HUES48 (cell line): ENCODE measurements around the gene GPC5.

Source experiments
- H3K27ac ChIP-seq: one replicate; pipeline ENCODE4 v1.7.0; 2013; ENCODE audit warnings: low read depth, low read length, inconsistent platforms
- H3K27me3 ChIP-seq: 2 replicates; pipeline ENCODE4 v1.6.1; 2013; ENCODE audit warnings: mild to moderate bottlenecking, low read length; ENCODE audit not compliant: control insufficient read depth, insufficient read depth
- H3K36me3 ChIP-seq: 2 replicates; pipeline ENCODE4 v1.6.1; 2013; ENCODE audit warnings: low read length; ENCODE audit not compliant: control insufficient read depth, insufficient read depth
- H3K4me1 ChIP-seq: 2 replicates; pipeline ENCODE4 v1.6.1; 2013; ENCODE audit warnings: mild to moderate bottlenecking, low read length; ENCODE audit not compliant: control insufficient read depth, insufficient read depth
- H3K4me3 ChIP-seq: 2 replicates; pipeline ENCODE4 v1.5.1; 2013; ENCODE audit warnings: mild to moderate bottlenecking, low read depth, low read length
- H3K9ac ChIP-seq: 2 replicates; pipeline ENCODE4 v1.6.1; 2013; ENCODE audit warnings: mild to moderate bottlenecking, low read depth, low read length, moderate library complexity
- H3K9me3 ChIP-seq: 2 replicates; pipeline ENCODE4 v1.6.1; 2013; ENCODE audit warnings: low read length; ENCODE audit not compliant: control insufficient read depth, insufficient read depth

The GPC5 gene

DNA sequence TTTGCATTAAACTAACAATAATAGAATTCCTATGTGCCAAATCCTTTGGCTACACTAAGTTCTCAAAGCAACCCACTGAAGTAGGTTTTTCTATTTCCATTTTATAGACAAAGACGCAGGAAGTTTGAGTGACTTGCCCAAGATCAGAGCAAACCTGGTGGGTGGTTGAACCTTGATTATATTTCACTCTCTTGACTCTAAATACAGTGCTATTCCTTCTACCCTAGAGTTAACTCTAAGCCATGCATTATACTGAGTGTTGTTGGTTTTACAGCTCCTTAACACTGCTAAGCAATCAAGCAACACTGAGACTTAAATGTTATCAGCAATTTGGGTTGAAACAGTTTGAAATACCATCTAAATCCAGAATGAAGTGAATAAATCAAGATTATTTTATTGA is 1014.6 kb downstream of the GPC5 start:
- Histone ChIP-seq H3K27me3 (no peaks in the 10 kb centered on the region), H3K4me1 (peaks cover 6% of the 10 kb centered on the region), H3K27ac (no peak overlapping the region), H3K9ac (no peak overlapping the region), H3K9me3 (no peaks in the 10 kb centered on the region), H3K36me3 (no peaks in the 10 kb centered on the region), H3K4me3 (no peak overlapping the region)

DNA sequence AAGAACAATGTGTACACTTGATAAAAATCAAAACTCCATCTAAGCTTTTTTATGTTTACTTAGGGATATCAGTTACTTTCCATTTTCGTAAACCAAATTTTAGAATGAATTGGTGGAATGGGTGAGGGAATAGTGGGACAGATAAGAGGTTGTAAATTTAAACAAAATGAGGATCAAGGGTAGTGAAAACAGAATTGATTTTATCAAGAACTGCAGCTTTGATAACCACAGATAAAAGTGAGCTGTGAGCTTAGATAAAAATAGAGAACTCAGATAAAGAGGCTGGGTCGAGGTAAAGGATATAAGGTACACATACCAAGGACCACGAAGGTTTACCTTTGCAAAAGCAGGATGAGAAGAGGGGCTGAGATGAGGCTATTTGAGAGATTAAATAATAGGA is 1015.0 kb downstream of the GPC5 start:
- Histone ChIP-seq H3K36me3 (no peaks in the 10 kb centered on the region), H3K4me3 (no peak overlapping the region), H3K4me1 (peaks cover 6% of the 10 kb centered on the region), H3K9ac (no peak overlapping the region), H3K27ac (no peak overlapping the region), H3K27me3 (no peaks in the 10 kb centered on the region), H3K9me3 (no peaks in the 10 kb centered on the region)

DNA sequence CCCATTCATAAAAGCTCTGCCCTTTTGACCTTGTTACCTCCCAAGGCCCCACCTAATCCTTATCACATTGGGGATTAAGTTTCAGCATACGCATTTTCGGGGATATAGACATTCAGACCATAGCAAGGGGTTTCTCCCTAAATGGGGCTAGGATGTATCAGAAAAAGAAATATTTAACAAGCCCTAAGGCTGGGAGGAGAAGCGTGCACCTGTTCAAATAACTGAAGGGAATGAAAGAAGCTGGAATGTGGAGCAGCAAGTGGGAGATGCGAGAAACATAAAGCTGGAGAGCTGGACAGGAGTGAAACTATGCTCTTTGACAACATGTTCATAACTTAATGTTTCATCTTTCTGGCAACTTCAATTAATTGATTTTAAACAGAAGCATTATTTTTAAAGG is 1016.4 kb downstream of the GPC5 start:
- H3K9me3 ChIP-seq = no peaks in the 10 kb centered on the region
- H3K27ac ChIP-seq = no peak overlapping the region
- no peaks in the 10 kb centered on the region for H3K36me3 ChIP-seq
- H3K9ac ChIP-seq = no peak overlapping the region
- H3K27me3 ChIP-seq = no peaks in the 10 kb centered on the region
- H3K4me3 ChIP-seq = no peak overlapping the region
- peaks cover 6% of the 10 kb centered on the region for H3K4me1 ChIP-seq

DNA sequence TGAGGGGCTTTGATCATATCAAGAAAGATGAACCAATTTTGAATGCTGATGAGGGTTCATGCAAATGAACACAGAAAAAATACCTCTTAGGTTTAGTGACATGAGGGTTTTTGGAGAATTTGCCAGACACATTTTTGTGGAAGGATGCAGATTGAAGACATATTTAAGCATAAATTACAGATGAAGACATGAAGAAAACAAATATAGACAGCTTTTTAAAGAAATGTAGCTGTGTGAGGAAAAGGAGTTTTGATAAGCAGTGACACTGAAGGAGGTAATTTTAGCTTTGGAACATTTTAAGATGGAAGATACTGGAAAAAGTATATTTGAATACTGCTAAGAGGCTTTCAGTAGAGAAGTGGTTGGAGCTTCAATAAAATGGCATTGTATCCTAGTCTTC is 1017.4 kb downstream of the GPC5 start:
- no peaks in the 10 kb centered on the region for H3K4me1 ChIP-seq
- H3K27me3 ChIP-seq = no peaks in the 10 kb centered on the region
- no peaks in the 10 kb centered on the region for H3K9me3 ChIP-seq
- H3K36me3 ChIP-seq = no peaks in the 10 kb centered on the region
- H3K4me3 ChIP-seq = no peak overlapping the region
- no peak overlapping the region for H3K9ac ChIP-seq
- no peak overlapping the region for H3K27ac ChIP-seq

DNA sequence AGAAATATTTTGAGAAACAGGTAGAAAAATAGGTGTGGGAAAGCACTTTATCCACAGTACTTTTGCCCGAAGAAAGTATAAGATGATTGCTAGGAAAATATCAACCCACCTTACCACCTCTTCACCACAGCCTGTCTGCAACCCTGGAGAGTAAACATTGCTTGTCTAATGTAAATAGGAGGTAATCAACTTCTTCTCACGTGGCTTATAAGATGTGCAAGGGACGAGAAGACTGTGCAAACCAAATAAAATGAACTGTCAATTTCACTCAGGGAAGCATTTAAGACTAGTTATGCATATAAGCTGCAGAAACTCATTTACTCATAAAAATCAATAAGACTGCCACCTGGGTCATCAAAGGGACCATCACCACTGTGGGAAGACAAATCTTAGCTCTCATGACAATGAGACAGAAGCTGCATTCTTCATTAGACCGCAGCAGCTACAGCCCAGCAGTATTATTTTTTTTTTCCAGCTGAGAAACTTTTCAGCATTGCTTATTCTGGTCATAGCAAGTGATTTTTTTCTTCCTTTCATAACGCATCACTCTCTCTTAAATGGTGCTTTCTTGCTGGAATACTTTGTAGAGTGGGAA is 1020.5 kb downstream of the GPC5 start:
- Histone ChIP-seq H3K9ac (no peak overlapping the region), H3K4me1 (no peaks in the 10 kb centered on the region), H3K4me3 (no peak overlapping the region), H3K27ac (no peak overlapping the region), H3K9me3 (no peaks in the 10 kb centered on the region), H3K27me3 (no peaks in the 10 kb centered on the region), H3K36me3 (no peaks in the 10 kb centered on the region)

DNA sequence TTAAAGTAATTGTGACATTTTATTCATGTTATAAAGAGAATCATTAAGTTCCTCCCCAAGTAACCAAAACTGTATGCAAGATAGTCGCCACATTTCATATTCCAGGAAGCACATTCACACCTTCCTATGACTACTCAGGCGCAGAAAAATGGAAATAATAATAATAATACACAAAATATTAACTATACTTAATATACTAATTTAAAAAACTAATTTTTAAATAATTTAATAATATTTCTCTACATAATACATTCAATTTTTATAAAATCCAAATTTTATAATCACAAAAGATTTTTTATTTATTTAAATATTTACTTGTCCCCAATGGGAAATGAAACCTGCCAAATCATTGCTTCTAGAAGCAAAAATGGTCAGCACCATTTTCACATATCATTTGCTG is 1030.8 kb downstream of the GPC5 start:
- H3K27me3 ChIP-seq = no peaks in the 10 kb centered on the region
- H3K27ac ChIP-seq = no peak overlapping the region
- no peak overlapping the region for H3K9ac ChIP-seq
- H3K4me1 ChIP-seq = peaks cover 4% of the 10 kb centered on the region; the same call in 1 of the 2 replicates
- no peaks in the 10 kb centered on the region for H3K36me3 ChIP-seq
- no peaks in the 10 kb centered on the region for H3K9me3 ChIP-seq
- H3K4me3 ChIP-seq = no peak overlapping the region

DNA sequence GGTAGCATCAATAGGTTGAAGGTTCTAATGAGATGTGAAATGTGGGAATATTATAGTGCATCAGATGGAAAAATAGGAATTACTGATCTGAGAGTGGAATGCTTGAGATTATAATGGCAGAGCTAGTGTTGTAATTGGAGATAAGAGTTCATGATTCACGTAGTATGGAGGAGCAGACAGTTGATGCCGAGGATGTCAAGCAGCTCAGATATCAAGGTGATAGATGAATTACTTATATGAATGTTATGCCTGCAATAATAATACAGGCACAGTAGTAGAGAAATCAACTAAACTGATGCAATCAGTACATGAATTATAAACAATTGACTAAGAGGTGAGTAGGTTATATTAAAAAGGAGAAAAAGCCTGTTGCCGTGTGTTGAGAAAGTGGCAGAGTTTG is 1035.0 kb downstream of the GPC5 start:
- no peaks in the 10 kb centered on the region for H3K36me3 ChIP-seq
- H3K27ac ChIP-seq = no peak overlapping the region
- H3K9me3 ChIP-seq = no peaks in the 10 kb centered on the region
- no peak overlapping the region for H3K9ac ChIP-seq
- peaks cover 9% of the 10 kb centered on the region for H3K4me1 ChIP-seq
- no peak overlapping the region for H3K4me3 ChIP-seq
- H3K27me3 ChIP-seq = no peaks in the 10 kb centered on the region

DNA sequence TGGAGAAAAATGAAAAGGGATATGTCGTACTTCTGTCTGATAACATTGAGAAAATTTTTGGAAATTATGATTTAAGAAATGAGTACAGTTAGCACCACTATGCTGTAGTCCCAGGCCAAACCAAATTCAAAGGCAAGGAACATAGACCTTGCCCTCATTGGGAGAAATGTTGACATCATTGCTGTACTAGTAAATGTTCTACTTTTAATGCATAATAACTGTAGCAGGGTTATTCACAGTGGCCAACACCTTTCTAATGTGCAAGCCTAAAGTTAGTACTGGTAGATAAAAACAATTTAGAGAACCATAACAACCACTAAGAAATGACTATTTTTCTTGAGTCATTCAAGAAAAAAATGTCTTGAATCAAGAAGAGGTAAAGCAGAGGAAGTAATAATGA is 1035.5 kb downstream of the GPC5 start:
- H3K4me3 ChIP-seq = no peak overlapping the region
- H3K27me3 ChIP-seq = no peaks in the 10 kb centered on the region
- no peak overlapping the region for H3K27ac ChIP-seq
- no peaks in the 10 kb centered on the region for H3K9me3 ChIP-seq
- H3K36me3 ChIP-seq = no peaks in the 10 kb centered on the region
- peaks cover 9% of the 10 kb centered on the region for H3K4me1 ChIP-seq
- H3K9ac ChIP-seq = no peak overlapping the region

DNA sequence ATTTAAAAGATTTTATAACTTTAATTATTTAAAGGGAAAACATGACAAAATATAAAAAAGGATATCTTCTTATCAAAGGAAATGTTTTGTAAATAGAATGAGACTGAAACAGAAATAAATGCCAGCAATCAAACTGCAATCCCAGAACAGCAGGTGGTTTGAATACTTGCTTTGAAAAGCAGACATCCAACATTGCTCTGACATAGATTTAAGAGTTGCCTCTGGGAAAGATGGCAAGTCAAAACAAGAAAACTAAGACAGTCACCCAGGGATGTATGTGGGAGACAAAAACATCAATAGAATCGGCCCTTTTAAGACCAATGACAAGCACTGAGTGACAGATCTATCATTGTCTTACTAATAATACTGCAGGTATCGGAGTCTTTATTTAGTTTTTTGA is 1038.5 kb downstream of the GPC5 start:
- H3K9me3 ChIP-seq = no peaks in the 10 kb centered on the region
- H3K4me1 ChIP-seq = peaks cover 5% of the 10 kb centered on the region; the same call in 1 of the 2 replicates
- H3K36me3 ChIP-seq = no peaks in the 10 kb centered on the region
- no peak overlapping the region for H3K4me3 ChIP-seq
- H3K9ac ChIP-seq = no peak overlapping the region
- H3K27me3 ChIP-seq = no peaks in the 10 kb centered on the region
- H3K27ac ChIP-seq = no peak overlapping the region

DNA sequence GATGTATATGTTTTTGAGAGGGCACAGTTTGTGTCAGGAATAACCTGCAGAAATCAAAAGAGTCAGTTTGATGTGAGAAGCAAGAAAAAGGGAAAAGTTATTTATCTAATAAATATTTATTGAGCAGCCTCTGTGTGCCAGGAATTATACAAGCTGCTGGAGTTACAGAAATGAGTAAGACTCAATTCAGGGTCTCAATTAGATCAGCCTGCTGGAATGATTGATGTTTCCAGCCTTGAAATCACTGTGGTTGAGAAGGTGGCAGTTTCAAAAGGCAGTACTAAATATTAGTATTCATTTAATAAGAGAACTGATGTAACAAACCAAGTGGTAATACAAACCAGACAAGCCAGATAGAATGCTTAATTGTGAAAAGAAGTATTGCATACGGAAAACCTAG is 1045.8 kb downstream of the GPC5 start:
- no peaks in the 10 kb centered on the region for H3K36me3 ChIP-seq
- no peaks in the 10 kb centered on the region for H3K4me1 ChIP-seq
- H3K9ac ChIP-seq = no peak overlapping the region
- no peaks in the 10 kb centered on the region for H3K9me3 ChIP-seq
- H3K4me3 ChIP-seq = no peak overlapping the region
- no peak overlapping the region for H3K27ac ChIP-seq
- H3K27me3 ChIP-seq = no peaks in the 10 kb centered on the region

DNA sequence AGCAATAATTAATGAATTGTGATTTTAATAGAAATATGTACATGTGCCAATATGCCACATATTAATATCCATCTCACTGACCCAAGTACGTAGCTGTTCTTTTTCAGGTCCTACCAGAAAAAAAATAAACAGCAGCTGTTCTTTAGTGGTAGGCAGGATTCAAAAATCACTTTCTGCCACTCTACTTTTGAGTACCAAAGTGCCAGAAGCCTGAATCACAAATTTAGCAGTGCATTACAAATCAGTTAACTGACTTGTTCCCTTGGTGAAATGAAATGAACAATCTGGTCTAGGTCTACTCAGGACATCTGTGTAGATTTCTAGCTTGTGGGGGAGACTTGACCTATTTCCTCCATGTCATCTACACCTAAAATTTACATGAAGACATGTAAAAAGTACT is 1052.6 kb downstream of the GPC5 start:
- Histone ChIP-seq H3K4me3 (no peak overlapping the region), H3K4me1 (no peaks in the 10 kb centered on the region), H3K27me3 (no peaks in the 10 kb centered on the region), H3K9ac (no peak overlapping the region), H3K36me3 (no peaks in the 10 kb centered on the region), H3K27ac (no peak overlapping the region), H3K9me3 (no peaks in the 10 kb centered on the region)

DNA sequence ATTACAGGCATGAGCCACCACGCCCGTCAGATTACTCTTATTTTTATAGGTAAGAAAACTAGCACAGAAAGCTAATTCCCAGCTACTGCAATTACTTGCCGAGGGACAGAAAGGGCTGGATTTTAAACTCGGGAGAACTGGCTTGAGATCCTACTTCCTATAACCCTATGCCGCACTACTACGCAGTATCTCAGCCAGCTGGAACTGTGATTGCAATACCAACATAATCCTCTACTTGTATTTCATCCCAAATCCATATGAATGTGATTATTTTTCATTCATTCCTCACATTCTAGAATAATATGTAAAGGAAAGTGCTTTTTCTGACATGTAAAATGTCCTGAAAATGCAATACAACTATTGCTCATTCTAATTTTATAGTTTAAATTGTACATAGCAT is 1054.4 kb downstream of the GPC5 start:
- Histone ChIP-seq H3K27me3 (no peaks in the 10 kb centered on the region), H3K4me3 (no peak overlapping the region), H3K27ac (no peak overlapping the region), H3K9ac (no peak overlapping the region), H3K36me3 (no peaks in the 10 kb centered on the region), H3K9me3 (no peaks in the 10 kb centered on the region), H3K4me1 (no peaks in the 10 kb centered on the region)
